Tibial artery (tissue), 4 donors: ENCODE results near the gene ZMYND11.
"Not testable (repeated sequence)": the region's sequence is repeated elsewhere in the genome, so short reads cannot be mapped to it uniquely, and the experiment has no call there.

Experiments used
- DNase-seq, 2 donors: peaks; one replicate each; pipeline ENCODE4 v3.0.0-alpha.2; 2019
- H3K27ac ChIP-seq, 2 donors: fragments of 200-600 bp; sonication (generic) in 1 of 2; 1 replicate in 1 of 2; 2 replicates in 1 of 2; pipeline ENCODE4 v1.5.1; 2018 to 2019; ENCODE audit warnings: mild to moderate bottlenecking in 1 of 2
- H3K27me3 ChIP-seq, 2 donors: fragments of 200-600 bp; sonication (generic) in 1 of 2; one replicate each; pipeline versions ENCODE4 v1.5.1 to v1.6.0; 2016 to 2019
- H3K36me3 ChIP-seq, 3 donors: fragments of 200-600 bp; sonication (generic) in 2 of 3; one replicate each; pipeline ENCODE4 v1.5.1; 2016 to 2019; ENCODE audit warnings: mild to moderate bottlenecking in 2 of 3
- H3K4me1 ChIP-seq, 4 donors: fragments of 200-600 bp; sonication (generic) in 2 of 4; 1 replicate in 3 of 4; 2 replicates in 1 of 4; pipeline ENCODE4 v1.5.1; 2016 to 2019
- H3K4me3 ChIP-seq, 2 donors: fragments of 200-600 bp; sonication (generic) in 1 of 2; 1 replicate in 1 of 2; 2 replicates in 1 of 2; pipeline ENCODE4 v1.5.1; 2018 to 2019; ENCODE audit warnings: mild to moderate bottlenecking in 2 of 2
- H3K9me3 ChIP-seq, 3 donors: fragments of 200-600 bp; sonication (generic) in 1 of 3; one replicate each; pipeline ENCODE4 v1.5.1; 2016 to 2019
- CTCF ChIP-seq, 2 experiments: fragments of 200-600 bp in 1 of 2; fragments of 450-650 bp in 1 of 2; IDR thresholded peaks; one replicate each; pipeline ENCODE4 v1.5.1; 2017 to 2019; ENCODE audit warnings: antibody characterized with exemption in 2 of 2, mild to moderate bottlenecking in 1 of 2, moderate library complexity in 1 of 2
- intact Hi-C: fragments of 100-400 bp; cut with DNase I; formaldehyde crosslinking; loops from one replicate; pipeline ENCODE4 v1.15.0; 2023; ENCODE audit warnings: low total_unique reads

The ZMYND11 gene

GRCh38 chr10:260819-261429, 125.7 kb downstream of the ZMYND11 start:
- H3K27me3 ChIP-seq, result no peaks in the 10 kb centered on the region
- H3K27ac ChIP-seq, result no peak overlapping the region
- intact Hi-C loops, result no loop called here
- no peaks in the 10 kb centered on the region for H3K4me1 ChIP-seq
- TF ChIP-seq CTCF (IDR thresholded peaks at IDR 0.05), result no peak
- no peaks in the 10 kb centered on the region for H3K36me3 ChIP-seq
- H3K4me3 ChIP-seq, result no peak overlapping the region
- H3K9me3 ChIP-seq, result no peaks in the 10 kb centered on the region
- DNase-seq, result no peak

GRCh38 chr10:264160-265073, 129.2 kb downstream of the ZMYND11 start:
- H3K27ac ChIP-seq, H3K4me1 ChIP-seq, H3K27me3 ChIP-seq, H3K4me3 ChIP-seq, intact Hi-C loops, H3K9me3 ChIP-seq, H3K36me3 ChIP-seq, DNase-seq: not testable (repeated sequence)

GRCh38 chr10:265074-265440, 129.8 kb downstream of the ZMYND11 start:
- H3K4me1 ChIP-seq, H3K9me3 ChIP-seq, H3K27me3 ChIP-seq, intact Hi-C loops, H3K36me3 ChIP-seq, H3K27ac ChIP-seq, H3K4me3 ChIP-seq, DNase-seq: not testable (repeated sequence)

- intact Hi-C loops, H3K27me3 ChIP-seq, H3K9me3 ChIP-seq, H3K4me1 ChIP-seq, H3K36me3 ChIP-seq, H3K27ac ChIP-seq, H3K4me3 ChIP-seq, DNase-seq: not testable (repeated sequence)
Observed at GRCh38 chr10:265816-266588, 130.7 kb downstream of the ZMYND11 start.

GRCh38 chr10:266974-267425, 131.7 kb downstream of the ZMYND11 start:
- intact Hi-C loops, result no loop called here
- H3K9me3 ChIP-seq, result no peaks in the 10 kb centered on the region
- no peak for TF ChIP-seq CTCF (IDR thresholded peaks at IDR 0.05)
- no peak overlapping the region for H3K4me3 ChIP-seq
- H3K36me3 ChIP-seq, result no peaks in the 10 kb centered on the region
- H3K27ac ChIP-seq, result no peak overlapping the region
- no peak for DNase-seq
- no peaks in the 10 kb centered on the region for H3K27me3 ChIP-seq
- H3K4me1 ChIP-seq, result no peaks in the 10 kb centered on the region

GRCh38 chr10:267705-268104, 132.4 kb downstream of the ZMYND11 start:
- Histone ChIP-seq H3K36me3 (peaks cover 0 to 3% (median under 1%) of the 10 kb centered on the region in 3 donors), H3K9me3 (no peaks in the 10 kb centered on the region), H3K4me3 (no peak overlapping the region), H3K27me3 (no peaks in the 10 kb centered on the region), H3K4me1 (no peaks in the 10 kb centered on the region), H3K27ac (no peak overlapping the region)
- no peak for DNase-seq
- intact Hi-C loops, result no loop called here
- TF ChIP-seq CTCF (IDR thresholded peaks at IDR 0.05), result no peak
